Caco-2 (cell line): ENCODE measurements around the gene COL4A6. TPM values are rescaled to one million over a fixed set of nuclear protein-coding genes. Genes with fewer than 3 reads are reported as not detected.
A peak's percentile ranks its signal among the peaks of the same experiment; 100 is the strongest.

ENCODE experiments used
- BruUV-seq: library from RNA; stranded (reverse); fragments of 400-500 nt; replicated peaks from 2 replicates; lab custom pipeline; 2021; lab: Mats Ljungman, UMichigan
- CTCF ChIA-PET: fragments of 300-600 bp; sonication (Branson Sonifier 250); formaldehyde crosslinking; loops from one replicate; lab custom pipeline; 2022; ENCODE audit warnings: antibody characterized with exemption; lab: Charles Lee
- POLR2A ChIA-PET: fragments of 300-600 bp; sonication (Branson Sonifier 250); formaldehyde crosslinking; loops from one replicate; lab custom pipeline; 2022; ENCODE audit warnings: antibody characterized with exemption; lab: Charles Lee
- DNase-seq, 2 experiments: peaks; one replicate each; pipeline versions ENCODE4 v3.0.0 to v3.0.0-alpha.2; 2020 to 2022
- H3K27me3 ChIP-seq: replicated peaks from 2 replicates; pipeline ENCODE4 v1.6.0; 2011; ENCODE audit warnings: low read length; ENCODE audit not compliant: control insufficient read depth, insufficient read depth
- H3K36me3 ChIP-seq: 2 replicates; pipeline ENCODE4 v1.5.1; 2011; ENCODE audit warnings: low read length; ENCODE audit not compliant: control insufficient read depth, insufficient read depth
- H3K4me1 ChIP-seq: fragments of 250-450 bp; sonication (Bioruptor Pico); 2 replicates; pipeline ENCODE4 v1.5.1; 2020; ENCODE audit warnings: mild to moderate bottlenecking
- H3K4me3 ChIP-seq: 2 replicates; pipeline ENCODE4 v1.5.1; 2011; ENCODE audit warnings: low read depth, mild to moderate bottlenecking, control low read depth, low read length
- H3K9me3 ChIP-seq: fragments of 250-450 bp; sonication (Bioruptor Pico); 2 replicates; pipeline ENCODE4 v1.5.1; 2020; ENCODE audit warnings: mild to moderate bottlenecking, moderate library complexity
- H3K27ac Mint-ChIP-seq: one replicate; pipeline ENCODE4 v1.8.0; 2022; ENCODE audit warnings: mixed read lengths; ENCODE audit not compliant: unreplicated experiment
- H3K27me3 Mint-ChIP-seq: one replicate; pipeline ENCODE4 v1.8.0; 2022; ENCODE audit warnings: mixed read lengths; ENCODE audit not compliant: insufficient read depth, unreplicated experiment
- H3K36me3 Mint-ChIP-seq: one replicate; pipeline ENCODE4 v1.8.0; 2022; ENCODE audit warnings: mild to moderate bottlenecking, mixed read lengths; ENCODE audit not compliant: insufficient read depth, unreplicated experiment
- H3K4me1 Mint-ChIP-seq: one replicate; pipeline ENCODE4 v1.8.0; 2022; ENCODE audit warnings: low read depth, mixed read lengths; ENCODE audit not compliant: unreplicated experiment
- H3K4me3 Mint-ChIP-seq: one replicate; pipeline ENCODE4 v1.8.0; 2022; ENCODE audit warnings: mild to moderate bottlenecking, moderate library complexity, mixed read lengths; ENCODE audit not compliant: unreplicated experiment
- H3K9me3 Mint-ChIP-seq: one replicate; pipeline ENCODE4 v1.8.0; 2022; ENCODE audit warnings: mixed read lengths; ENCODE audit not compliant: unreplicated experiment
- CTCF ChIP-seq, 2 experiments: fragments of 200-600 bp in 1 of 2; IDR thresholded peaks; 1 replicate in 1 of 2; 2 replicates in 1 of 2; pipeline versions ENCODE4 v1.5.1 to v1.8.0; 2011 to 2022; ENCODE audit warnings: antibody characterized with exemption in 1 of 2, control low read depth in 1 of 2, inconsistent platforms in 1 of 2, low read depth in 1 of 2, low read length in 1 of 2, mild to moderate bottlenecking in 1 of 2, moderate library complexity in 1 of 2; ENCODE audit not compliant: insufficient read depth in 1 of 2, severe bottlenecking in 1 of 2, unreplicated experiment in 1 of 2
- intact Hi-C: fragments of 100-400 bp; cut with micrococcal nuclease; formaldehyde crosslinking; loops from one replicate; pipeline ENCODE4 v1.10.0; 2022; ENCODE audit not compliant: unreplicated experiment
- total RNA-seq: library from RNA; stranded (reverse); gene quantifications from 2 replicates; pipeline ENCODE4 v1.2.3, GENCODE V29; 2022

COL4A6 gene
- total RNA-seq, 1 experiment from 2014 or later, result 16.0 TPM

GRCh38 chrX:108442901-108443464 lies 4.8 kb upstream of the COL4A6 start:
- intact Hi-C loops, result no loop called here
- H3K9me3 Mint-ChIP-seq, result no peaks in the 10 kb centered on the region
- no peaks in the 10 kb centered on the region for H3K27me3 Mint-ChIP-seq
- no peaks in the 10 kb centered on the region for H3K36me3 ChIP-seq
- TF ChIP-seq CTCF (IDR thresholded peaks at IDR 0.05; ENCODE audit: insufficient read depth in 1 of 2, low read depth in 1 of 2, low read length in 1 of 2, severe bottlenecking in 1 of 2, unreplicated experiment in 1 of 2), result no peak
- ChIA-PET POLR2A (no interaction called here), CTCF (no interaction called here)
- no peaks in the 10 kb centered on the region for H3K27me3 ChIP-seq
- H3K36me3 Mint-ChIP-seq, result peaks cover 20% of the 10 kb centered on the region
- peaks cover 6% of the 10 kb centered on the region; the same call in 1 of the 2 replicates for H3K4me1 ChIP-seq
- peaks cover 8% of the 10 kb centered on the region for H3K4me1 Mint-ChIP-seq
- H3K9me3 ChIP-seq, result no peaks in the 10 kb centered on the region
- no peak overlapping the region for H3K4me3 ChIP-seq
- no TSS peak for BruUV-seq
- no peak for DNase-seq
- H3K27ac Mint-ChIP-seq, result no peak overlapping the region
- H3K4me3 Mint-ChIP-seq, result no peak overlapping the region

DNA sequence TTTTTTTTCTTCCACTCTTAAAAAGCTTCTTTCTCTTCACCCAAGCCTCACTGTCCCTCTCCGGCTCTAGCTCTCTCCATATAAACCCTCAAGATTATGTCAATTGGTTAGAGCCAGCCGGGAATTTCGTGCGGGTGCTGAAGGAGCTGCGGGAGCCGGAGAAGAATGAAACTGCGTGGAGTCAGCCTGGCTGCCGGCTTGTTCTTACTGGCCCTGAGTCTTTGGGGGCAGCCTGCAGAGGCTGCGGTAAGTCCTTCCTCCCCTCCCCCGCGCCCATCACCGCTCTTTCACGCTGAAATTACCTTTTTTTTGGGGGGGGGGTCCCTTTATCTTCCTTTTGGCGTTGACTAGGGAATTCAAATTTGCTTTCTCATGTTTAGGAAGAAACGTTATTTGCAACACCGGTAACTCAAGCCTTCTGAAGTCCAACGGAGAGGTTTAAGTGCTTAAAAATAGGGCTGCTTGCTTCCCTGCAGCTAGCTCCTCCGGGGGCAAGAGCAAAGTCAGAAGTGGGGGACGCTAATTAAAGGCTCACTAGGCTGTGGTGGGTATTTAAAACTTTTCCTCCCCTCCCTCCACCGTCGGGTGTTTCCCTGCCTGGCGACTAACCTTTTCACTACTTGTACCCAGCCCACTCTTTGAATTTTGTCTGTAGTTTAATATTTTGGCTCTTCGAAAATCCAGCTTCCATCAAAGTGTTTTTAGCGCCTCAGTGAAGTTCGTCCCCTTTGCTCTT lies 1.9 kb upstream of the COL4A6 start:
- Histone ChIP-seq H3K9me3 (no peaks in the 10 kb centered on the region), H3K27me3 (no peaks in the 10 kb centered on the region), H3K4me3 (peak overlapping the region; percentile 61), H3K4me1 (peaks cover 6% of the 10 kb centered on the region; the same call in 1 of the 2 replicates), H3K36me3 (no peaks in the 10 kb centered on the region)
- H3K4me3 Mint-ChIP-seq, result peak overlapping the region; percentile 96
- H3K4me1 Mint-ChIP-seq, result no peaks in the 10 kb centered on the region
- H3K36me3 Mint-ChIP-seq, result peaks cover 10% of the 10 kb centered on the region
- POLR2A ChIA-PET, result interaction anchor here (0.5 to 0.8 kb wide), 4 partner anchors 22 to 96 kb away, joined by 3 to 4 read pairs (median 4); no protein-coding TSS in a partner anchor
- TF ChIP-seq CTCF (IDR thresholded peaks at IDR 0.05; ENCODE audit: insufficient read depth in 1 of 2, low read depth in 1 of 2, low read length in 1 of 2, severe bottlenecking in 1 of 2, unreplicated experiment in 1 of 2), result no peak
- peak in 1 of 2 experiments; percentile 32 for DNase-seq
- peak overlapping the region; percentile 93 for H3K27ac Mint-ChIP-seq
- BruUV-seq, result TSS peak; percentile 67
- intact Hi-C loops, result loop anchor here (2.0 to 5.0 kb wide), 3 partner anchors 43 to 97 kb away; no protein-coding TSS in a partner anchor
- no peaks in the 10 kb centered on the region for H3K9me3 Mint-ChIP-seq
- CTCF ChIA-PET, result no interaction called here
- H3K27me3 Mint-ChIP-seq, result no peaks in the 10 kb centered on the region

DNA sequence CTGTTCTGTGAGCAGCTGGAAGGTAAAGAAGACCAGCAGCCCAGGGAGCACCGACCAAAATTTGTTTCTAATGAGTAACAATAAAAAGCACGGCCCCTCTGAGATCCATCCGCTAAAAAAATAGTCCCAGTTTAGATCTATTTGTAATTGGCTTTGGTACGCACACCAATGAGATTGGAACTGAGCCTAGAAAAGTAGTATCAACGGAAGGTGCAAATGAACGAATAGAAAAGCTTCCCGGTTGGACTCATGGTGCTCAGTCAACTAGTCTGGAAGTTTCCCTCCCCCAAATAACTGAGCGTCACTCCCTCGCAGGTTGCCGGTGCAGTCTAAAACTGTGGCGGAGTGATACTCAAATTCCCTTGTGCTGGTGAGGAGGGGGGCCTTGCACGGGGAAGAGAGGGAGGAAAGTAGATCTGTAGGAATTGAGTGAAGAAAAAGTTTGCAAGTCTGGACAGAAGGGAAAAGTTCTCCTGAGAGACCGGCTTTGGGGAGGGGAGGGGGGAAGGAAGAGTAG lies 1.3 kb upstream of the COL4A6 start, which contains the start of gene COL4A5:
TSS of gene COL4A5 (plus strand) at position 413 of the 517 bp plus-strand sequence. CDS start 288 bp downstream, outside the sequence.
- DNase-seq, result peak; percentile 72 to 84
- H3K4me3 ChIP-seq, result peak within 1 kb of the TSS; percentile 61

More for the DNA sequence above, 1.3 kb upstream of the COL4A6 start, which contains the start of gene COL4A5:
- peaks cover 6% of the 10 kb centered on the region; the same call in 1 of the 2 replicates for H3K4me1 ChIP-seq
- TF ChIP-seq CTCF (IDR thresholded peaks at IDR 0.05; ENCODE audit: insufficient read depth in 1 of 2, low read depth in 1 of 2, low read length in 1 of 2, severe bottlenecking in 1 of 2, unreplicated experiment in 1 of 2), result no peak
- no peaks in the 10 kb centered on the region for H3K27me3 Mint-ChIP-seq
- peak within 1 kb of the TSS; percentile 93 for H3K27ac Mint-ChIP-seq
- intact Hi-C loops, result loop anchor here (5.0 kb wide), 2 partner anchors 42 to 67 kb away; no protein-coding TSS in a partner anchor
- H3K4me1 Mint-ChIP-seq, result no peaks in the 10 kb centered on the region
- peaks cover 3% of the 10 kb centered on the region for H3K36me3 Mint-ChIP-seq
- BruUV-seq, result no TSS peak
- no peaks in the 10 kb centered on the region for H3K9me3 Mint-ChIP-seq
- no peaks in the 10 kb centered on the region for H3K36me3 ChIP-seq
- no peaks in the 10 kb centered on the region for H3K9me3 ChIP-seq
- ChIA-PET CTCF (no interaction called here), POLR2A (interaction anchor here (0.5 to 0.8 kb wide), 3 partner anchors 43 to 97 kb away, joined by 3 to 4 read pairs (median 4); no protein-coding TSS in a partner anchor)
- no peaks in the 10 kb centered on the region for H3K27me3 ChIP-seq
- H3K4me3 Mint-ChIP-seq, result peak within 1 kb of the TSS; percentile 96
